Caco-2 (cell line): ENCODE results near the gene CCNDBP1. TPM values are rescaled to one million over a fixed set of nuclear protein-coding genes. Genes with fewer than 3 reads are reported as not detected.
"Not testable (repeated sequence)": the region's sequence is repeated elsewhere in the genome, so short reads cannot be mapped to it uniquely, and the experiment has no call there.

Experiments used
- BruUV-seq: library from RNA; stranded (reverse); fragments of 400-500 nt; replicated peaks from 2 replicates; lab custom pipeline; 2021; lab: Mats Ljungman, UMichigan
- CTCF ChIA-PET: fragments of 300-600 bp; sonication (Branson Sonifier 250); formaldehyde crosslinking; loops from one replicate; lab custom pipeline; 2022; ENCODE audit warnings: antibody characterized with exemption; lab: Charles Lee
- POLR2A ChIA-PET: fragments of 300-600 bp; sonication (Branson Sonifier 250); formaldehyde crosslinking; loops from one replicate; lab custom pipeline; 2022; ENCODE audit warnings: antibody characterized with exemption; lab: Charles Lee
- DNase-seq, 2 experiments: peaks; one replicate each; pipeline versions ENCODE4 v3.0.0 to v3.0.0-alpha.2; 2020 to 2022
- H3K27me3 ChIP-seq: replicated peaks from 2 replicates; pipeline ENCODE4 v1.6.0; 2011; ENCODE audit warnings: low read length; ENCODE audit not compliant: control insufficient read depth, insufficient read depth
- H3K36me3 ChIP-seq: 2 replicates; pipeline ENCODE4 v1.5.1; 2011; ENCODE audit warnings: low read length; ENCODE audit not compliant: control insufficient read depth, insufficient read depth
- H3K4me1 ChIP-seq: fragments of 250-450 bp; sonication (Bioruptor Pico); 2 replicates; pipeline ENCODE4 v1.5.1; 2020; ENCODE audit warnings: mild to moderate bottlenecking
- H3K4me3 ChIP-seq: 2 replicates; pipeline ENCODE4 v1.5.1; 2011; ENCODE audit warnings: low read depth, mild to moderate bottlenecking, control low read depth, low read length
- H3K9me3 ChIP-seq: fragments of 250-450 bp; sonication (Bioruptor Pico); 2 replicates; pipeline ENCODE4 v1.5.1; 2020; ENCODE audit warnings: mild to moderate bottlenecking, moderate library complexity
- H3K27ac Mint-ChIP-seq: one replicate; pipeline ENCODE4 v1.8.0; 2022; ENCODE audit warnings: mixed read lengths; ENCODE audit not compliant: unreplicated experiment
- H3K27me3 Mint-ChIP-seq: one replicate; pipeline ENCODE4 v1.8.0; 2022; ENCODE audit warnings: mixed read lengths; ENCODE audit not compliant: insufficient read depth, unreplicated experiment
- H3K36me3 Mint-ChIP-seq: one replicate; pipeline ENCODE4 v1.8.0; 2022; ENCODE audit warnings: mild to moderate bottlenecking, mixed read lengths; ENCODE audit not compliant: insufficient read depth, unreplicated experiment
- H3K4me1 Mint-ChIP-seq: one replicate; pipeline ENCODE4 v1.8.0; 2022; ENCODE audit warnings: low read depth, mixed read lengths; ENCODE audit not compliant: unreplicated experiment
- H3K4me3 Mint-ChIP-seq: one replicate; pipeline ENCODE4 v1.8.0; 2022; ENCODE audit warnings: mild to moderate bottlenecking, moderate library complexity, mixed read lengths; ENCODE audit not compliant: unreplicated experiment
- H3K9me3 Mint-ChIP-seq: one replicate; pipeline ENCODE4 v1.8.0; 2022; ENCODE audit warnings: mixed read lengths; ENCODE audit not compliant: unreplicated experiment
- CTCF ChIP-seq, 2 experiments: fragments of 200-600 bp in 1 of 2; IDR thresholded peaks; 1 replicate in 1 of 2; 2 replicates in 1 of 2; pipeline versions ENCODE4 v1.5.1 to v1.8.0; 2011 to 2022; ENCODE audit warnings: antibody characterized with exemption in 1 of 2, control low read depth in 1 of 2, inconsistent platforms in 1 of 2, low read depth in 1 of 2, low read length in 1 of 2, mild to moderate bottlenecking in 1 of 2, moderate library complexity in 1 of 2; ENCODE audit not compliant: insufficient read depth in 1 of 2, severe bottlenecking in 1 of 2, unreplicated experiment in 1 of 2
- intact Hi-C: fragments of 100-400 bp; cut with micrococcal nuclease; formaldehyde crosslinking; loops from one replicate; pipeline ENCODE4 v1.10.0; 2022; ENCODE audit not compliant: unreplicated experiment
- total RNA-seq: library from RNA; stranded (reverse); gene quantifications from 2 replicates; pipeline ENCODE4 v1.2.3, GENCODE V29; 2022

Gene CCNDBP1
- total RNA-seq, 1 experiment from 2014 or later, result 21.7 TPM

GRCh38 chr15:43168192-43169107 lies 16.8 kb upstream of the CCNDBP1 start:
- H3K4me1 ChIP-seq, result peaks cover 16% of the 10 kb centered on the region
- no peaks in the 10 kb centered on the region for H3K27me3 ChIP-seq
- H3K9me3 Mint-ChIP-seq, result no peaks in the 10 kb centered on the region
- no peak for DNase-seq
- H3K27ac Mint-ChIP-seq, result no peak overlapping the region
- intact Hi-C loops, result no loop called here
- H3K27me3 Mint-ChIP-seq, result no peaks in the 10 kb centered on the region
- peaks cover 8% of the 10 kb centered on the region; the same call in 1 of the 2 replicates for H3K9me3 ChIP-seq
- no peaks in the 10 kb centered on the region; the same call in 1 of the 2 replicates for H3K36me3 ChIP-seq
- no TSS peak for BruUV-seq
- CTCF ChIA-PET, result no interaction called here
- H3K36me3 Mint-ChIP-seq, result peaks cover 50% of the 10 kb centered on the region
- peaks cover 7% of the 10 kb centered on the region for H3K4me1 Mint-ChIP-seq
- no peak overlapping the region for H3K4me3 ChIP-seq
- H3K4me3 Mint-ChIP-seq, result no peak overlapping the region
- no peak for TF ChIP-seq CTCF (IDR thresholded peaks at IDR 0.05; ENCODE audit: insufficient read depth in 1 of 2, low read depth in 1 of 2, low read length in 1 of 2, severe bottlenecking in 1 of 2, unreplicated experiment in 1 of 2)
- POLR2A ChIA-PET, result no interaction called here

- Mint-ChIP-seq H3K27me3 (no peaks in the 10 kb centered on the region), H3K36me3 (peaks cover 55% of the 10 kb centered on the region), H3K4me3 (no peak overlapping the region), H3K9me3 (no peaks in the 10 kb centered on the region), H3K4me1 (peaks cover 7% of the 10 kb centered on the region), H3K27ac (no peak overlapping the region)
- Histone ChIP-seq H3K4me1 (peaks cover 16% of the 10 kb centered on the region), H3K27me3 (no peaks in the 10 kb centered on the region), H3K9me3 (peaks cover 8% of the 10 kb centered on the region; the same call in 1 of the 2 replicates), H3K36me3 (no peaks in the 10 kb centered on the region; the same call in 1 of the 2 replicates), H3K4me3 (no peak overlapping the region)
- intact Hi-C loops, result no loop called here
- TF ChIP-seq CTCF (IDR thresholded peaks at IDR 0.05; ENCODE audit: insufficient read depth in 1 of 2, low read depth in 1 of 2, low read length in 1 of 2, severe bottlenecking in 1 of 2, unreplicated experiment in 1 of 2), result no peak
- CTCF ChIA-PET, result no interaction called here
- DNase-seq, result no peak
- BruUV-seq, result no TSS peak
- POLR2A ChIA-PET, result no interaction called here
Observed at GRCh38 chr15:43169888-43170287, 15.3 kb upstream of the CCNDBP1 start.

- peaks cover 11% of the 10 kb centered on the region; the same call in 1 of the 2 replicates for H3K9me3 ChIP-seq
- H3K9me3 Mint-ChIP-seq, POLR2A ChIA-PET, H3K27me3 ChIP-seq, H3K4me3 Mint-ChIP-seq, H3K4me3 ChIP-seq, H3K36me3 ChIP-seq, intact Hi-C loops, H3K27ac Mint-ChIP-seq, H3K27me3 Mint-ChIP-seq, CTCF ChIA-PET, BruUV-seq, H3K4me1 ChIP-seq, H3K4me1 Mint-ChIP-seq, DNase-seq: not testable (repeated sequence)
- H3K36me3 Mint-ChIP-seq, result peaks cover 37% of the 10 kb centered on the region
Observed at GRCh38 chr15:43175656-43176309, 9.4 kb upstream of the CCNDBP1 start.

- intact Hi-C loops, BruUV-seq, H3K27me3 ChIP-seq, POLR2A ChIA-PET, CTCF ChIA-PET, DNase-seq, H3K27ac Mint-ChIP-seq, H3K4me1 ChIP-seq, H3K4me3 Mint-ChIP-seq, H3K4me3 ChIP-seq, H3K9me3 Mint-ChIP-seq, H3K27me3 Mint-ChIP-seq, H3K4me1 Mint-ChIP-seq, H3K36me3 ChIP-seq, H3K9me3 ChIP-seq: not testable (repeated sequence)
- H3K36me3 Mint-ChIP-seq, result peaks cover 29% of the 10 kb centered on the region
Observed at GRCh38 chr15:43177147-43177546, 8.1 kb upstream of the CCNDBP1 start.
